GM21528 (cell line): Measurements from ENCODE around the gene CD36.
"Not testable (repeated sequence)": the region's sequence is repeated elsewhere in the genome, so short reads cannot be mapped to it uniquely, and the experiment has no call there.

Experiments used
- ATAC-seq: cut with Tn5 transposase; IDR thresholded peaks from one replicate; pipeline ENCODE4 v1.9.1; 2021; ENCODE audit warnings: mild to moderate bottlenecking, moderate library complexity; ENCODE audit not compliant: unreplicated experiment, low FRiP score

The CD36 gene

GRCh38 chr7:80649011-80649410 lies 10.6 kb downstream of the CD36 start:
- ATAC-seq = no peak

GRCh38 chr7:80650030-80650429 lies 11.6 kb downstream of the CD36 start:
- ATAC-seq = no peak

DNA sequence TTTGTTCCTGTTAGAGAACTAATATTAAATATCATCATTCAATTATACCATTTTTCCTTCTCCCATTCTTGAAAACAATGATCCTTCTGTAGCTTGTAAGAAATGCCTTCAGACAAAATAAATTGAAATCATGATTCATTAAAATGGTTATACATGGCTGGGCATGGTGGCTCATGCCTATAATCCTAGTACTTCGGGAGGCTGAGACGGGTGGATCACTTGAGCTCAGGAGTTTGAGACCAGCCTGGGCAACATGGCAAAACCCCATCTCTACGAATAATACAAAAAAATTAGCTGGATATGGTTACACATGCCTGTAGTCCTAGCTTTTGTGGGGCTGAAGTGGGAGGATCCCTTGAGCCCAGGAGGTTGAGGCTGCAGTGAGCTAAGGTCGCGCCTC lies 13.0 kb downstream of the CD36 start:
- no peak for ATAC-seq

DNA sequence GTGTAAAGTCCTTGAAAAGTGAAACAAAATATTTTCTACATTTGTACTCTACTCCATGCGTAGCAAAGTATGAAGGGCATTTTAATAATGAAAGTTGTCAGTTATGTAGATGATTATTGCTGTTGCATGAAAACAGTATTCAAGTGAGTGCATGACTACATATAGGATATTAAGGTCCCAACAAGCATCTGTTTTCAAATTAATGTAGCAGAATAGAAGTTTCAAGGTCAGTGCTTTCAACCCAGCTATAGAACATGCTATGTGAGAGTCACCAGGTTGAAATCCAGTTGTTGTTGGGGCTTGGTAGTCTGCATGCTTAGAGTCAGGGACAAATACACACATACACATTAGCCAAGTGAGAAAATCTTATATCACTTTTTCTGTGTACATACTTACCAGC lies 14.8 kb downstream of the CD36 start:
- no peak for ATAC-seq

DNA sequence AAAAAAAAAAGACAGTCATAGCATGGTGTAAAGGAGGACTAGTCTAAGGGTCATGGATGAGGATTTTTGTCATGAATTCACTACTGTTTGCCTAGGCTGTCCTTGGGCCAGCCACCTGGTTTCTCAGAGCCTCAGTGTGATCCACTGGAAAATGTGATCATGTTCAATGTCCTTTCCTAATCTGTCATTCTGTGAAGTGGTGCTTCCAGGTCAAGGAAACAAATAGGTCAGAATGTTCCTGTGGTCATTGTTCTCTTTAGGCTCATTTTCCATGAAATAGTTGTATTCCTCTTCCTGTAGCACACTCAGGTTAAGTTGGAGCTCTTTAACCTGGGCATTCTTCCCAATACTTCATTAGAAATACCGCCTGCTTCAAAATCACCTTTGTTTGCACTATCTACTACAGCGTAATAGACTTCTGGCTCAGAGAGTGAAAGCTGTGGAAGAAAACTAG lies 16.5 kb downstream of the CD36 start:
- ATAC-seq = no peak

DNA sequence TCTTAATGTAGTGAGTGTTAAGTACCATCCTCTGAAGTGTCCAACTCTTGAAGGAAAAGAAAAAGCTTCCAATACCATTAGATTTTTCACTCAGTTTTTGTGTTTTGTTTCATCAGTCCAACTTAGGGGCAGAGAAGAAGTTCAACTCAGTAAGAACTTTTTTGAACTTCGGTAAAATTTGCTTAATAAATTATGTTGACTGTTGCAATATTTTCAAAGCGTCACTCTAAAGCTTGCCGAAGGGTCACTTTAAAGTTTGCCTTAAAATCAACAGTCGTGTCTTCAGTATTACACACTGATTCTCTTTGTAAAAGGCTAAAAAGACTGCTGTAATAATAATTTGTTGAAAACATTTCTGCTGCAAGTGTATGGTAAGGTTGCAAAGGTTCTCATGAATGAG lies 17.6 kb downstream of the CD36 start:
- ATAC-seq = no peak

DNA sequence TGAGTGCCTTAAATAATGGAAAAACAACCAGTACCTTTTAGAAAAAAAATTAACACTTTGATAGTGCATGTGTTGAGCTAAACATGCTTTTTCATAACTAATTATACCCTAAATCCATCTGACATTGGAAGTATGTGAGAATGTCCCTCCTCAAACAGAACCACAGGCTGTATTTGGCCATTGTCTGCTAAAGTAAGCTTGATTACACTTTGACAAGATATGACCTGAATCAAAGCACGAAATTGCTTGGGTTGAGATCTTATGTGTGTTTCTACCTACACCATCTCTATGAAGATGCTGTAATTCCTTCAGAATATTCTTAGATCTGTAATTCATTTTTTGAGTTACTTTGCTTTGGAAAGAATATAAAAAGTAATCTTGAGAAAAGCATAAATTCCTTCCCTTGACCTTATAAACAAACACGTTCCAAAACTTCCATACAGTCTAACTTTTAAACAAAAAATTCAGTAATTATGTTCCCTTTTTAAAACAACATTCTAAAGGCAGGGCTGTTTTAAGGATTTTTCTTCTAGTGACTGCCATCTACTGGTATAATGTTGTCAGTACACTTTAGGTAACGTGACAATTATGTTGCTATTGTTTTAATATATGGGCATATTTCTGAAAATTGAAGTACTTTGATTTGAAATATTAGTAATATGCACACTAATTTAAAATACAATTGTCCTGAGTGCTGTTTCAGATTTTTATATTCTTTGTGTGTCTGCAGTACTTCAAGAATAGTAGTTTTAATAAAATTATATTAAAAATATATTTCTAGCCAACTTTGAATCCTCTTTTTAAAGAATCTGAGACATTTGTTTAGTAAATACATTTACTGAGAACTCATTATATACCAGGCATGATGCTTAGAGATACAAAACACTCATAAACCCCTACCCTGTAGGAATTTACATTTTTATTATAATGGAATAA lies 20.9 kb downstream of the CD36 start:
- no peak for ATAC-seq

DNA sequence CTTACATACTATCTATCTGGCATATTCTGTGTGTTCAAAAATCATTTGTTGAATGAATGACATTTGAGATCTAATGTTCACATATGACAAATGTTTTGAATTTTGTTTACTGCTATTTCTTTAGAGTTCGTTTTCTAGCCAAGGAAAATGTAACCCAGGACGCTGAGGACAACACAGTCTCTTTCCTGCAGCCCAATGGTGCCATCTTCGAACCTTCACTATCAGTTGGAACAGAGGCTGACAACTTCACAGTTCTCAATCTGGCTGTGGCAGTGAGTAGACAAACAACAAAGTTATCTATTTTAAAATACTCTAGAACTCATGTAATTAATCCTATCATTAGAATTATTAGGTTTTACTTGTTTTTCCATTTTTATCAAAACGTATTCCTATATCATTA lies 22.5 kb downstream of the CD36 start:
- ATAC-seq = no peak

DNA sequence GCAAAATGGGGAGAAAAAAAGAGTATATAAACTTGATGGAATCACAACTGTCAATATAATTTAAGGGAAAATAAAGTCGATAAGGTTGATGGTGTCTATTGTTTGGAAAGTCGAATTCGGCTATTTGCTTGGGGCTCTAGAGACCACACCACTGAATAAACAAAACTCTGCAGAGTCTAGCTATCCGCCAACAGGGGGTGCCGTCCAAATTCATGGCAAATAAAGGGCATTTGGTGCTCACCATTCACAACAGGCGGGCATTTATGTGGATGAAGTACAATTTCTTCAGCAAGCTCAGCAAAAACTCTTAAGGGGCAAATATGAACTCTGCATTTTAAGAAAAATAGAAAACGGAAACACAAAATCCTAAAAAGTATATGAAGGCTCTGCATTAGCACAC lies 23.3 kb downstream of the CD36 start:
- no peak for ATAC-seq

- ATAC-seq = no peak
Measured at GRCh38 chr7:80662252-80662651, 23.8 kb downstream of the CD36 start.

DNA sequence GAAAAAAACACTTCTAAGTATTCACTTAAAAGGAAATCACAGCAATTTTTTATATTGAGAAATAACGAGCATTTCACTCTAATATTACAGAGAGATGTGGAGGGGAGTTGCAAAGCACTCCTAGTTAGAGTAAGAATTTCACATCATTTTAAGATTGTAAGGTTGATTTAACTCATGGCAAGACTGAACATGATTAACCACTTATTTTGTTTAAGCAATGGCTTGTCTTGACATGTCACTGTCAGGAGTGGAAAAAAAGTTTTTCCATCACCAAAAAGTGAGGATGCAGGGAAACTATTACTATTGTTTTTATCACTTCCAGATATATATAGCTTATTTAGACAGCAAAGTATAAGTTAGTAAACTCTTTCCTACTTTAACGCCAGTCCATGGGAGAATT lies 27.1 kb downstream of the CD36 start:
- ATAC-seq = no peak

- no peak for ATAC-seq
Measured at GRCh38 chr7:80666376-80666775, 27.9 kb downstream of the CD36 start.

DNA sequence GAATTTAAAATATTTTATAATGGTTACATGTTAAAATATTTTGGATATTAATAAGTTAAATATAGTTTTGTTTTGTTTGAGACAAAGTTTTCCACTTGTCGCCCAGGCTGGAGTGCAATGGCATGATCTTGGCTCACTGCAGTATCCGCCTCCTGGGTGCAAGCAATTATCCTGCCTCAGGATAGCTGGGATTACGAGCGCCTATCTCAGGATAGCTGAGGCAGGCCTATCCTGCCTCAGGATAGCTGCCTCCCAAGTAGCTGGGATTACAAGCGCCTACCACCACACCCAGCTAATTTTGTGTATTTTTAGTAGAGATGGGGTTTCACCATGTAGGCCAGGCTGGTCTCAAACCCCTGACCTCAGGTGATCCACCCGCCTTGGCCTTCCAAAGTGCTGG lies 30.9 kb downstream of the CD36 start:
- not testable (repeated sequence) for ATAC-seq

GRCh38 chr7:80671744-80672143 lies 33.3 kb downstream of the CD36 start:
- ATAC-seq = no peak

- no peak for ATAC-seq
Measured at GRCh38 chr7:80675090-80675489, 36.6 kb downstream of the CD36 start.

- ATAC-seq = no peak
Measured at GRCh38 chr7:80676404-80676803, 38.0 kb downstream of the CD36 start.

DNA sequence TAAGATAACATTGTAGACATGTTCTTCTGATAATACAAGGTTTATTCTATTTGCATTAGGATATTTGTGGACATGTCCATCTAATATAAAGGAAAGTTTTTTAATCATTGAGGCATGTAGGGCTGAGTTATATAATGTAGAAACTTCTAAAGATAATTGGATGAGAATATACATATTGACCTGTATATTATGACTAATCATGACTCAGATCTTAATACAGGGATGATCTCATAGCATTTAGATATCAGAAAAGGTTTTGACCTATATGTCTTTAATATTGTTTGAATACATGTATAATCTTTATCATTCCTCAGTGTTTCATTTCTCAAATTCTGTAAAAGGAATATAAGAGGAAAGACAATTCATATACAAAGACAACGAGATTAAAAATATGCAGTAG lies 39.2 kb downstream of the CD36 start:
- ATAC-seq = no peak

- no peak for ATAC-seq
Measured at GRCh38 chr7:80678707-80679106, 40.3 kb downstream of the CD36 start.

- no peak for ATAC-seq
Measured at GRCh38 chr7:80679921-80680907, 41.8 kb downstream of the CD36 start.

DNA sequence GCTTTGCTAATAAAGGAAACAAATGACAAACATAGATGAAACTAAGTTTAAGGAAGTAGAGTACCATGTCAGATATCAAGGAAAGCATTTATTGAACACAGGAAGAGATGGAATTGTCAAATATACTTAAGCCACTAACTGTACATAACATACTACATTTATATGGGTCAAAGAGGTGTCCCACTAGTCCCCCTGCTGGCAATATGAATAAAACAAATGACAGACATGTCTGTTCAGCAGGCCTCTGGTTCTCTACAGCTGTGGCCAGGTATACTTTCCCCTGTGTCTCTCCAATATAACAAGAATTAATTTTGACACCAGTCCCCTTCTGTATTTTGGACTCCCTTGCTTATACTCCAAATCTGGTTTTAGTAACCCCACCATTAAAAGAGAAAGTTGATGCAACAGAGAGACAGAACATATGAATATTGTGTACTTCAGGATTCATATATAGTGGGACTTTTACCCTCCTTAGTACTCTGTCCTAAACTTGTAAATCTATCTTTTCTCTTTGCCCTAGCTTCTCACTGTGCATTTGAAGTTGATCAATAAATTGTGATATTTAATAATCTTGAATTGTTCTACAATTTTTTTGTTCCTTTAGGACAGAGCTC lies 42.9 kb downstream of the CD36 start:
- ATAC-seq = no peak

DNA sequence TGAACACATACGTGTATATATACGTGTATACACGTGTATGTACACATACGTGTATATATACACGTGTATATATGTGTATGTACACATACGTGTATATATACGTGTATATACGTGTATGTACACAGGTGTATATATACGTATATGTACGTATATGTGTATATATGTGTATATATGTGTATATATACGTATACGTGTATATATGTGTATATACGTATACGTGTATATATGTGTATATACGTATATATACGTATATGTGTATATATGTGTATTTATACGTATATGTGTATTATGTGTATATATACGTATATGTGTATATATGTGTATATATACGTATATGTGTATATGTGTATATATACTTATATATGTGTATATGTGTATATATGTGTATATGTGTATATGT lies 44.3 kb downstream of the CD36 start:
- ATAC-seq = no peak
